ENCODE measurements around the gene AGK.
"Not testable (repeated sequence)": the region's sequence is repeated elsewhere in the genome, so short reads cannot be mapped to it uniquely, and the experiment has no call there.

Gene AGK

GRCh38 chr7:141568227-141568626 is 17.0 kb downstream of the AGK start:
- Histone ChIP-seq H3K9me3 (ENCODE audit: control insufficient read depth, insufficient read depth, low read length) (no peaks in the 10 kb centered on the region), H3K4me1 (ENCODE audit: control insufficient read depth, insufficient read depth, low read length) (no peaks in the 10 kb centered on the region), H3K27ac (ENCODE audit: low read length) (no peak overlapping the region), H3K4me3 (ENCODE audit: low read length) (no peak overlapping the region), H3K36me3 (ENCODE audit: control insufficient read depth, insufficient read depth, low read length) (no peaks in the 10 kb centered on the region), H3K27me3 (ENCODE audit: control insufficient read depth, insufficient read depth, low read length) (no peaks in the 10 kb centered on the region)
- no CpG with 5 or more reads among the region's 4 CpGs for WGBS (ENCODE audit: insufficient coverage, insufficient read length)
- no peak for DNase-seq (ENCODE audit: low read depth, low spot score)

- H3K36me3 ChIP-seq (ENCODE audit: control insufficient read depth, insufficient read depth, low read length) = no peaks in the 10 kb centered on the region
Measured at GRCh38 chr7:141571059-141571458, 19.8 kb downstream of the AGK start.

GRCh38 chr7:141572175-141572574 is 21.0 kb downstream of the AGK start:
- H3K36me3 ChIP-seq (ENCODE audit: control insufficient read depth, insufficient read depth, low read length) = no peaks in the 10 kb centered on the region

More at GRCh38 chr7:141571059-141571458, 19.8 kb downstream of the AGK start:
- H3K27ac ChIP-seq (ENCODE audit: low read length) = no peak overlapping the region
- WGBS (ENCODE audit: insufficient coverage, insufficient read length) = no CpG with 5 or more reads among the region's 1 CpG
- no peak overlapping the region for H3K4me3 ChIP-seq (ENCODE audit: low read length)
- H3K9me3 ChIP-seq (ENCODE audit: control insufficient read depth, insufficient read depth, low read length) = no peaks in the 10 kb centered on the region; the same call in 1 of the 2 replicates
- H3K4me1 ChIP-seq (ENCODE audit: control insufficient read depth, insufficient read depth, low read length) = no peaks in the 10 kb centered on the region
- no peak for DNase-seq (ENCODE audit: low read depth, low spot score)
- H3K27me3 ChIP-seq (ENCODE audit: control insufficient read depth, insufficient read depth, low read length) = no peaks in the 10 kb centered on the region; the same call in 1 of the 2 replicates

GRCh38 chr7:141573511-141573910 is 22.3 kb downstream of the AGK start:
- H3K9me3 ChIP-seq (ENCODE audit: control insufficient read depth, insufficient read depth, low read length) = no peaks in the 10 kb centered on the region; the same call in 1 of the 2 replicates
- WGBS (ENCODE audit: insufficient coverage, insufficient read length) = no CpG with 5 or more reads among the region's 6 CpGs
- DNase-seq (ENCODE audit: low read depth, low spot score) = no peak
- no peak overlapping the region for H3K27ac ChIP-seq (ENCODE audit: low read length)
- H3K4me3 ChIP-seq (ENCODE audit: low read length) = no peak overlapping the region
- no peaks in the 10 kb centered on the region for H3K36me3 ChIP-seq (ENCODE audit: control insufficient read depth, insufficient read depth, low read length)
- no peaks in the 10 kb centered on the region; the same call in 1 of the 2 replicates for H3K4me1 ChIP-seq (ENCODE audit: control insufficient read depth, insufficient read depth, low read length)
- no peaks in the 10 kb centered on the region; the same call in 1 of the 2 replicates for H3K27me3 ChIP-seq (ENCODE audit: control insufficient read depth, insufficient read depth, low read length)

More at GRCh38 chr7:141572175-141572574, 21.0 kb downstream of the AGK start:
- no peaks in the 10 kb centered on the region; the same call in 1 of the 2 replicates for H3K9me3 ChIP-seq (ENCODE audit: control insufficient read depth, insufficient read depth, low read length)
- no peak for DNase-seq (ENCODE audit: low read depth, low spot score)
- no peak overlapping the region for H3K4me3 ChIP-seq (ENCODE audit: low read length)
- no peak overlapping the region for H3K27ac ChIP-seq (ENCODE audit: low read length)
- H3K27me3 ChIP-seq (ENCODE audit: control insufficient read depth, insufficient read depth, low read length) = no peaks in the 10 kb centered on the region; the same call in 1 of the 2 replicates
- no peaks in the 10 kb centered on the region for H3K4me1 ChIP-seq (ENCODE audit: control insufficient read depth, insufficient read depth, low read length)

GRCh38 chr7:141575164-141575563 is 24.0 kb downstream of the AGK start:
- Histone ChIP-seq H3K27ac (ENCODE audit: low read length) (no peak overlapping the region), H3K27me3 (ENCODE audit: control insufficient read depth, insufficient read depth, low read length) (no peaks in the 10 kb centered on the region; the same call in 1 of the 2 replicates), H3K36me3 (ENCODE audit: control insufficient read depth, insufficient read depth, low read length) (no peaks in the 10 kb centered on the region), H3K9me3 (ENCODE audit: control insufficient read depth, insufficient read depth, low read length) (no peaks in the 10 kb centered on the region; the same call in 1 of the 2 replicates), H3K4me1 (ENCODE audit: control insufficient read depth, insufficient read depth, low read length) (no peaks in the 10 kb centered on the region; the same call in 1 of the 2 replicates), H3K4me3 (ENCODE audit: low read length) (no peak overlapping the region)
- WGBS (ENCODE audit: insufficient coverage, insufficient read length) = no CpG with 5 or more reads among the region's 1 CpG
- DNase-seq (ENCODE audit: low read depth, low spot score) = no peak

- WGBS (ENCODE audit: insufficient coverage, insufficient read length) = no CpG with 5 or more reads among the region's 2 CpGs
- Histone ChIP-seq H3K4me1 (ENCODE audit: control insufficient read depth, insufficient read depth, low read length) (no peaks in the 10 kb centered on the region; the same call in 1 of the 2 replicates), H3K4me3 (ENCODE audit: low read length) (no peak overlapping the region), H3K36me3 (ENCODE audit: control insufficient read depth, insufficient read depth, low read length) (no peaks in the 10 kb centered on the region), H3K27me3 (ENCODE audit: control insufficient read depth, insufficient read depth, low read length) (no peaks in the 10 kb centered on the region; the same call in 1 of the 2 replicates), H3K9me3 (ENCODE audit: control insufficient read depth, insufficient read depth, low read length) (no peaks in the 10 kb centered on the region; the same call in 1 of the 2 replicates), H3K27ac (ENCODE audit: low read length) (no peak overlapping the region)
- no peak for DNase-seq (ENCODE audit: low read depth, low spot score)
Measured at GRCh38 chr7:141575654-141576448, 24.6 kb downstream of the AGK start.

- H3K27ac ChIP-seq (ENCODE audit: low read length) = no peak overlapping the region
- WGBS (ENCODE audit: insufficient coverage, insufficient read length) = no CpG with 5 or more reads among the region's 6 CpGs
- DNase-seq (ENCODE audit: low read depth, low spot score) = no peak
- H3K4me3 ChIP-seq (ENCODE audit: low read length) = no peak overlapping the region
- H3K27me3 ChIP-seq (ENCODE audit: control insufficient read depth, insufficient read depth, low read length) = no peaks in the 10 kb centered on the region; the same call in 1 of the 2 replicates
- no peaks in the 10 kb centered on the region for H3K36me3 ChIP-seq (ENCODE audit: control insufficient read depth, insufficient read depth, low read length)
- H3K9me3 ChIP-seq (ENCODE audit: control insufficient read depth, insufficient read depth, low read length) = no peaks in the 10 kb centered on the region; the same call in 1 of the 2 replicates
- no peaks in the 10 kb centered on the region; the same call in 1 of the 2 replicates for H3K4me1 ChIP-seq (ENCODE audit: control insufficient read depth, insufficient read depth, low read length)
Measured at GRCh38 chr7:141577043-141577839, 26.0 kb downstream of the AGK start.

GRCh38 chr7:141579953-141580352 is 28.7 kb downstream of the AGK start:
- no CpG with 5 or more reads among the region's 5 CpGs for WGBS (ENCODE audit: insufficient coverage, insufficient read length)
- not testable (repeated sequence) for H3K27me3 ChIP-seq (ENCODE audit: control insufficient read depth, insufficient read depth, low read length); H3K36me3 ChIP-seq (ENCODE audit: control insufficient read depth, insufficient read depth, low read length); H3K4me3 ChIP-seq (ENCODE audit: low read length); H3K9me3 ChIP-seq (ENCODE audit: control insufficient read depth, insufficient read depth, low read length); H3K4me1 ChIP-seq (ENCODE audit: control insufficient read depth, insufficient read depth, low read length); H3K27ac ChIP-seq (ENCODE audit: low read length); DNase-seq (ENCODE audit: low read depth, low spot score)

- H3K4me1 ChIP-seq (ENCODE audit: control insufficient read depth, insufficient read depth, low read length); H3K4me3 ChIP-seq (ENCODE audit: low read length); H3K27me3 ChIP-seq (ENCODE audit: control insufficient read depth, insufficient read depth, low read length); H3K27ac ChIP-seq (ENCODE audit: low read length); H3K9me3 ChIP-seq (ENCODE audit: control insufficient read depth, insufficient read depth, low read length); H3K36me3 ChIP-seq (ENCODE audit: control insufficient read depth, insufficient read depth, low read length); DNase-seq (ENCODE audit: low read depth, low spot score): not testable (repeated sequence)
- no CpG with 5 or more reads among the region's 7 CpGs for WGBS (ENCODE audit: insufficient coverage, insufficient read length)
Measured at GRCh38 chr7:141582063-141582462, 30.9 kb downstream of the AGK start.

- Histone ChIP-seq H3K27me3 (ENCODE audit: control insufficient read depth, insufficient read depth, low read length) (no peaks in the 10 kb centered on the region), H3K27ac (ENCODE audit: low read length) (peak overlapping the region; percentile 84), H3K36me3 (ENCODE audit: control insufficient read depth, insufficient read depth, low read length) (no peaks in the 10 kb centered on the region), H3K9me3 (ENCODE audit: control insufficient read depth, insufficient read depth, low read length) (no peaks in the 10 kb centered on the region; the same call in 1 of the 2 replicates), H3K4me3 (ENCODE audit: low read length) (no peak overlapping the region), H3K4me1 (ENCODE audit: control insufficient read depth, insufficient read depth, low read length) (peaks cover 4% of the 10 kb centered on the region; the same call in 1 of the 2 replicates)
- no CpG with 5 or more reads among the region's 3 CpGs for WGBS (ENCODE audit: insufficient coverage, insufficient read length)
- DNase-seq (ENCODE audit: low read depth, low spot score) = peak; percentile 92
Measured at GRCh38 chr7:141584935-141585334, 33.7 kb downstream of the AGK start.
